Measurements from ENCODE around the gene JMJD8. TPM values are rescaled to one million over a fixed set of nuclear protein-coding genes. Genes with fewer than 3 reads are reported as not detected.

The JMJD8 gene
- total and polyA plus RNA-seq, 9 of the 15 experiments (the other 6 are each of a cell fraction or from before 2014, with no cell fraction given), result 1.2 to 50.6 (median 29.3) TPM

DNA sequence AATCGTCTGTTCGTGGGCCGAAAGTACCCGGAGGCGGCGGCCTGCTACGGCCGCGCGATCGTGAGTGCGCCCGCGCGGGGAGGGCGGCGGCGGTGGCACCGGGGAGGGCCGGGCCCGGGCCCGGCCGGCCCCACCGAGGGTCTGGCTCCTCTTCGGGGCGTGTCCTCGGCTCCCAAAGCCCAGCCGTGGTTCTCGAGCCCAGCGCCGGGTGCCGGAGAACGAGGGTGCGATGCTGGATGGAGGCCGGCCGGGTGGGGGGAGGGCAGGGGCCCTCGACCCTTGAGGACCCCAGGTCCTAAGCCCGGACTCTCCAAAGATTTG, 3.5 kb downstream of the JMJD8 start (continued):
- TF ChIP-seq EHMT2 (IDR thresholded peaks at IDR 0.05) (no peak), KLF1 (tag; IDR thresholded peaks at IDR 0.05) (0 out of 2 replicates have a peak, but pooled peaks have one; percentile 3), KAT8 (IDR thresholded peaks at IDR 0.05; ENCODE audit: low read depth) (no peak), ZNF212 (CRISPR knock-in tag; IDR thresholded peaks at IDR 0.05) (no peak), POLR2G (IDR thresholded peaks at IDR 0.05; ENCODE audit: low read depth, low read length) (0 out of 2 replicates have a peak, but pooled peaks have one; percentile 6), TAF1 (IDR thresholded peaks at IDR 0.05; ENCODE audit: control insufficient read depth, extremely low read depth, insufficient read depth, low read length, severe bottlenecking) (no peak), POLR3G (IDR thresholded peaks at IDR 0.05; ENCODE audit: extremely low read depth, insufficient read length, insufficient replicate concordance) (no peak), TEAD1 (CRISPR knock-in tag; IDR thresholded peaks at IDR 0.05) (no peak), TBL1XR1 (IDR thresholded peaks at IDR 0.05; ENCODE audit: low read length in 2 of 2) (no peak), CREBBP (IDR thresholded peaks at IDR 0.05; ENCODE audit: low read depth, low read length) (no peak)
- TF ChIP-seq, protein P1, sequence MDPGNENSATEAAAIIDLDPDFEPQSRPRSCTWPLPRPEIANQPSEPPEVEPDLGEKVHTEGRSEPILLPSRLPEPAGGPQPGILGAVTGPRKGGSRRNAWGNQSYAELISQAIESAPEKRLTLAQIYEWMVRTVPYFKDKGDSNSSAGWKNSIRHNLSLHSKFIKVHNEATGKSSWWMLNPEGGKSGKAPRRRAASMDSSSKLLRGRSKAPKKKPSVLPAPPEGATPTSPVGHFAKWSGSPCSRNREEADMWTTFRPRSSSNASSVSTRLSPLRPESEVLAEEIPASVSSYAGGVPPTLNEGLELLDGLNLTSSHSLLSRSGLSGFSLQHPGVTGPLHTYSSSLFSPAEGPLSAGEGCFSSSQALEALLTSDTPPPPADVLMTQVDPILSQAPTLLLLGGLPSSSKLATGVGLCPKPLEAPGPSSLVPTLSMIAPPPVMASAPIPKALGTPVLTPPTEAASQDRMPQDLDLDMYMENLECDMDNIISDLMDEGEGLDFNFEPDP (CRISPR knock-in tag; IDR thresholded peaks at IDR 0.05), result no peak

Measured in K562 (cell line).